Parathyroid adenoma (tissue), 2 donors: Measurements from ENCODE around the gene LILRA5.

Experiments
- H2AFZ ChIP-seq: fragments of 300-600 bp; sonication (generic); one replicate; pipeline ENCODE4 v1.7.0; 2017; ENCODE audit warnings: antibody characterized with exemption, mild to moderate bottlenecking
- H3K27ac ChIP-seq: fragments of 300-600 bp; sonication (generic); one replicate; pipeline ENCODE4 v1.7.0; 2017
- H3K27me3 ChIP-seq: fragments of 300-600 bp; sonication (generic); one replicate; pipeline ENCODE4 v1.7.0; 2017; ENCODE audit warnings: low read length; ENCODE audit not compliant: control insufficient read depth, insufficient read depth
- H3K36me3 ChIP-seq: fragments of 300-600 bp; sonication (generic); one replicate; pipeline ENCODE4 v1.7.0; 2017; ENCODE audit warnings: low read length; ENCODE audit not compliant: control insufficient read depth, insufficient read depth
- H3K4me1 ChIP-seq: fragments of 300-600 bp; sonication (generic); one replicate; pipeline ENCODE4 v1.7.0; 2017; ENCODE audit warnings: control low read depth
- H3K4me2 ChIP-seq: fragments of 300-600 bp; sonication (generic); one replicate; pipeline ENCODE4 v1.7.0; 2017; ENCODE audit warnings: low read length
- H3K4me3 ChIP-seq: fragments of 300-600 bp; sonication (generic); one replicate; pipeline ENCODE4 v1.7.0; 2017; ENCODE audit warnings: low read depth, low read length
- H3K79me2 ChIP-seq: fragments of 300-600 bp; sonication (generic); one replicate; pipeline ENCODE4 v1.7.0; 2017; ENCODE audit warnings: control low read depth
- H3K9ac ChIP-seq: fragments of 300-600 bp; sonication (generic); one replicate; pipeline ENCODE4 v1.7.0; 2017; ENCODE audit warnings: mild to moderate bottlenecking
- H3K9me3 ChIP-seq: fragments of 300-600 bp; sonication (generic); one replicate; pipeline ENCODE4 v1.7.0; 2017; ENCODE audit warnings: low read length; ENCODE audit not compliant: control insufficient read depth
- CTCF ChIP-seq: fragments of 300-600 bp; sonication (generic); IDR thresholded peaks from one replicate; pipeline ENCODE4 v1.7.0; 2017; ENCODE audit warnings: antibody characterized with exemption, mild to moderate bottlenecking
- donor health status: primary hyperparathyroidism.

LILRA5 gene

GRCh38 chr19:54338521-54338920, 25.6 kb upstream of the LILRA5 start:
- Histone ChIP-seq H3K4me2 (no peak overlapping the region), H3K4me3 (no peak overlapping the region), H3K36me3 (no peaks in the 10 kb centered on the region), H3K27me3 (no peaks in the 10 kb centered on the region), H3K4me1 (no peaks in the 10 kb centered on the region), H2AFZ (no peak overlapping the region), H3K9ac (no peak overlapping the region), H3K79me2 (no peaks in the 10 kb centered on the region), H3K9me3 (no peaks in the 10 kb centered on the region), H3K27ac (no peak overlapping the region)
- no peak for TF ChIP-seq CTCF

- TF ChIP-seq CTCF, result no peak
- Histone ChIP-seq H2AFZ (no peak overlapping the region), H3K4me3 (no peak overlapping the region), H3K79me2 (no peaks in the 10 kb centered on the region), H3K9ac (no peak overlapping the region), H3K4me1 (no peaks in the 10 kb centered on the region), H3K9me3 (no peaks in the 10 kb centered on the region), H3K27ac (no peak overlapping the region), H3K36me3 (no peaks in the 10 kb centered on the region), H3K27me3 (no peaks in the 10 kb centered on the region), H3K4me2 (no peak overlapping the region)
These were observed 24.9 kb upstream of the LILRA5 start for GRCh38 chr19:54337858-54338230.

GRCh38 chr19:54336893-54337857, 24.2 kb upstream of the LILRA5 start:
- H3K9ac ChIP-seq, result no peak overlapping the region
- no peak for TF ChIP-seq CTCF
- H3K9me3 ChIP-seq, result no peaks in the 10 kb centered on the region
- no peaks in the 10 kb centered on the region for H3K36me3 ChIP-seq
- H2AFZ ChIP-seq, result no peak overlapping the region
- H3K4me1 ChIP-seq, result no peaks in the 10 kb centered on the region
- H3K4me3 ChIP-seq, result no peak overlapping the region
- no peaks in the 10 kb centered on the region for H3K27me3 ChIP-seq
- no peak overlapping the region for H3K4me2 ChIP-seq
- no peaks in the 10 kb centered on the region for H3K79me2 ChIP-seq
- no peak overlapping the region for H3K27ac ChIP-seq

- no peak overlapping the region for H3K4me3 ChIP-seq
- no peaks in the 10 kb centered on the region for H3K27me3 ChIP-seq
- no peaks in the 10 kb centered on the region for H3K36me3 ChIP-seq
- H3K27ac ChIP-seq, result no peak overlapping the region
- no peak overlapping the region for H3K9ac ChIP-seq
- TF ChIP-seq CTCF, result no peak
- H3K4me2 ChIP-seq, result no peak overlapping the region
- H2AFZ ChIP-seq, result no peak overlapping the region
- no peaks in the 10 kb centered on the region for H3K79me2 ChIP-seq
- no peaks in the 10 kb centered on the region for H3K4me1 ChIP-seq
- H3K9me3 ChIP-seq, result no peaks in the 10 kb centered on the region
These were observed 23.3 kb upstream of the LILRA5 start for GRCh38 chr19:54335979-54336892.
